ENCODE data around the gene NTN1.

DNA sequence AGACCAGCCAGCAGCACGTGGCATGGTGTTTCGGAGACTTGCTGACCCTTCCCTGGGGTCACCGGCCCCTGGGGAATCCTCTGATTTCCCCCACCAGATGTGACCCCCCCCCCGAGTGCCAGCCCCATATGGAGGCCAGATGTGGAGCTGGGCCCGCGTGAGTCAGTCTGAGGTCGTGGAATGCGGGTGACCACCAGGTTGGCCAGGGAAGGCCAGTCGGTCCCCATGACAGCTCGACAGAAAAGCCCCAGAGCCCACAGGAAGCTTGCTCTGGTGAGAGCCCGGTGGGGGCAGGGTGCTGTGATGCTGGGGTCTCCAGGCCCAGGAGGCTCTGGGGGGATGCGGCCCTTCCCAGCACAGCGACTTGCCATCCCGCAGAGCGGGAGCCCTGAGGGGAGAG, 209.0 kb downstream of the NTN1 start:
- TF ChIP-seq, protein P1, sequence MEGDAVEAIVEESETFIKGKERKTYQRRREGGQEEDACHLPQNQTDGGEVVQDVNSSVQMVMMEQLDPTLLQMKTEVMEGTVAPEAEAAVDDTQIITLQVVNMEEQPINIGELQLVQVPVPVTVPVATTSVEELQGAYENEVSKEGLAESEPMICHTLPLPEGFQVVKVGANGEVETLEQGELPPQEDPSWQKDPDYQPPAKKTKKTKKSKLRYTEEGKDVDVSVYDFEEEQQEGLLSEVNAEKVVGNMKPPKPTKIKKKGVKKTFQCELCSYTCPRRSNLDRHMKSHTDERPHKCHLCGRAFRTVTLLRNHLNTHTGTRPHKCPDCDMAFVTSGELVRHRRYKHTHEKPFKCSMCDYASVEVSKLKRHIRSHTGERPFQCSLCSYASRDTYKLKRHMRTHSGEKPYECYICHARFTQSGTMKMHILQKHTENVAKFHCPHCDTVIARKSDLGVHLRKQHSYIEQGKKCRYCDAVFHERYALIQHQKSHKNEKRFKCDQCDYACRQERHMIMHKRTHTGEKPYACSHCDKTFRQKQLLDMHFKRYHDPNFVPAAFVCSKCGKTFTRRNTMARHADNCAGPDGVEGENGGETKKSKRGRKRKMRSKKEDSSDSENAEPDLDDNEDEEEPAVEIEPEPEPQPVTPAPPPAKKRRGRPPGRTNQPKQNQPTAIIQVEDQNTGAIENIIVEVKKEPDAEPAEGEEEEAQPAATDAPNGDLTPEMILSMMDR (IDR thresholded peaks at IDR 0.05) = no peak
- TF ChIP-seq EP300 (IDR thresholded peaks at IDR 0.05) = no peak
- no peak for TF ChIP-seq POLR2A (IDR thresholded peaks at IDR 0.05)
